Measurements from ENCODE around the gene PEX6.
"Not testable (repeated sequence)": the region's sequence is repeated elsewhere in the genome, so short reads cannot be mapped to it uniquely, and the experiment has no call there.

PEX6 gene

DNA sequence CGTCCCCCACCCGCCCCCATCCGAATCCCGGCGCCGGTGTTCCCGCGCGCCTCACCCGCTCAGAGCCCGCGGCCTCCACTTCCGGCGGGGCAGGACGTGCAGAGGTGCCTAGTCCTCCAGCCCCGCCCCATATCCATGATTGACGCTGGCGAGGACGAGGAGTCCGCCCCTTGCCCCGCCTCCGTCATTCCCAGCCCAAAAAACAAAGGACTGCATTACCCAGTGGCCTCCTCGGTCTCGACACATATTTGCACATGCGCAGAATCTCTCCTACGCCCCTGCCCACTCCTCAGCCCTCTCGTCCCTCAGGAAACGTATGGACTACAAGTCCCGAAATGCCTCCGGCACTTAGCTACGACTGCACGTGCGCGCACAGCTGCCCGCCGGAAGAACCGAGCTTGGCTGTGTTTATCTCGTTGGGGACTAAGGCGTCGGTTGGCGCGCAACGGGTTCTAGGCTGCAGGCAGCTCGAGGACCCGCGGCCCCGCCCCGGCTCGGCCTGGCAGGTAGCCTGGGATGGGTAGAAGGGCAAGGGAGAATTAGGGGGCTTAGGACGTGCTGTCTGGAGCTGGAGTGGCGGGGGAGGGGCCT, 35.0 kb upstream of the PEX6 start, which contains the start of the genes KLHDC3 and MEA1:
TSS of gene KLHDC3 (plus strand) at position 407 of the 591 bp plus-strand sequence. CDS start 2,944 bp downstream, outside the sequence.
TSS of gene MEA1 (minus strand) at position 104 of the 591 bp plus-strand sequence. CDS start 133 bp downstream, outside the sequence.
- Mint-ChIP-seq H3K4me3 (peak within 1 kb of the TSS; percentile 89), H3K27me3 (no peaks in the 10 kb centered on the region), H3K27ac (ENCODE audit: low read depth) (peak within 1 kb of the TSS; percentile 92), H3K4me1 (peaks cover 45% of the 10 kb centered on the region), H3K9me3 (no peaks in the 10 kb centered on the region), H3K36me3 (ENCODE audit: insufficient read depth) (peaks cover 12% of the 10 kb centered on the region)
- ATAC-seq (replicated peaks; ENCODE audit: extremely low read depth, poor library complexity, severe bottlenecking) (peak; percentile 98), DNase-seq (ENCODE audit: low spot score in 2 of 2) (peak; percentile 90 to 98)

DNA sequence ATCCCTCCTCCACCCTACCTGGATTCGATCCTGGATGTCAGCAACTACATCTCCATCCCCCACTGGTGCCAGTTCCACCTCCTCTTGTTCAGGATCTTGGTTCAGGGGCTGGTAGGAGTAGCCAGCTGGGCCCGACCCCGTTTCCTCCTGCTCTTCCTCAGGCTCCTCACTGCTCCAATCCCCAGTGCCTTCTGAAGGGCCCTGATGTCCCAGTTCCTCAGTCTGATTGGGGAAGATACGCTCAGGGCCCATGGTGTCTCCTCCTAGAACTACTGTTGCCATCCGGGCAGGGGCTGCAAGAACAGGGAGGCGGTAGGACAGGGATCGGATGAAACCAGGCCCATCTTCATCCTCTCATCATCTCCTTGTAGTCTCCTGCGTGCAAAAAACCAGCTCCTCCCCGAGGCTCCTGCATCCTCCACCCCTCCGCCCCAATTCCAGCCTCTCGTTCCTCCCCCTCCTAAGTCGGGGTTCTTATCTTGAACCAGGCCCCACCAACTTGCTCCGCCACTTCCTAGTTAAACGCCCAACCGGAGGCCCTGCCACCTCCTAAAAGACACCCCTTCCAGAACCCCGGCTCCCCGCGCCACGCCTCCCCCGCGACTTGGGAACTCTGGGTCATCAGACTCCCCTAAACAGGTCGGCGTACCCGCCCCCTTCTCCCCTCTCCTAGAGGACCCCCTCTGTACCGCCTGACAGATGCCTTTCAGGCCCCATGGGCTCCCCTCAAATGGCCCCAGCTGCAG, 34.3 kb upstream of the PEX6 start:
- peak; percentile 5 for ATAC-seq (replicated peaks; ENCODE audit: extremely low read depth, poor library complexity, severe bottlenecking)
- Mint-ChIP-seq H3K27me3 (no peaks in the 10 kb centered on the region), H3K36me3 (ENCODE audit: insufficient read depth) (peaks cover 12% of the 10 kb centered on the region), H3K27ac (ENCODE audit: low read depth) (peak overlapping the region; percentile 92), H3K9me3 (no peaks in the 10 kb centered on the region), H3K4me1 (peaks cover 45% of the 10 kb centered on the region), H3K4me3 (peak overlapping the region; percentile 89)
- no peak for DNase-seq (ENCODE audit: low spot score in 2 of 2)

DNA sequence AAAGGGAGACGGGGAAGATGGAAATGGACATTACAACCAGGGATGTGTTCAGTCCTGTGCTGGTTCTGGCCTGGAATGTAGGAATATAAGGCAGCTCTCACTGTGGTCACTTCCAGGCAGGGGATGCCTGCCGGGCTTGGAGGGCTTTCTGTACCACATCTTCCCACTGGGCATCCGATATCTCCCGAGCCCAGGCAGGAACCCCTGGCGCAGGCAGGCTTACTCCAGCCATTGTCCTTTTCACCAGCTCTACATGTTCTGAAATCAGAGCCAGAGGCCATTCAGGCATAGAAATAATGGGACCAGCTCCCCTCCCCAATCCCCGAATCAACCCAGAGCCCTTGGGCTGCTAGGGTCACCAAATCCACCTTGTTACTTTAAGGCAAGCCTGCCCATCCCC, 33.4 kb upstream of the PEX6 start:
- H3K36me3 Mint-ChIP-seq (ENCODE audit: insufficient read depth) = peaks cover 15% of the 10 kb centered on the region
- peaks cover 45% of the 10 kb centered on the region for H3K4me1 Mint-ChIP-seq

DNA sequence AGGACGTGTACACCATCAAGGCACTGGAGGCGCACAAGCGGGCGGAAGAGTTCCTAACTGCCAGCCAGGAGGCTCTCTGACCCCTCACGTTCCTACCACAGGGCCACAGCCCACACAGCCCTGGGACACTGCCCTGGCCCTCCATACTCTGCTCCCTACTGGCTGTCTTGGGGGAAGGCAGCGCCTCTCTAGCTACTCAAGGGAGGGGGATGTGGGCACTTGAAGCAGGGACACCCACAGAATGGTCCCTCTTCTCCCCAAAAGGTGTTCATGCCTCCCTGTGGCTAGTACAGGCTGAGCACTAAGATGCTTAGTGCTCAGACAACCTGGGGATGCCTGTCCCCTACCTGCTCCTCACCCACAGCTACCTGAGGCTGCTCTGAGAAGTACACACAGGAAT, 32.2 kb upstream of the PEX6 start:
- ATAC-seq (replicated peaks; ENCODE audit: extremely low read depth, poor library complexity, severe bottlenecking) (no peak), DNase-seq (ENCODE audit: low spot score in 2 of 2) (no peak)
- no peak overlapping the region for H3K4me3 Mint-ChIP-seq
- peaks cover 43% of the 10 kb centered on the region for H3K4me1 Mint-ChIP-seq
- H3K27me3 Mint-ChIP-seq = no peaks in the 10 kb centered on the region
- H3K27ac Mint-ChIP-seq (ENCODE audit: low read depth) = no peak overlapping the region
- H3K9me3 Mint-ChIP-seq = no peaks in the 10 kb centered on the region
- H3K36me3 Mint-ChIP-seq (ENCODE audit: insufficient read depth) = peaks cover 23% of the 10 kb centered on the region

More for the DNA sequence above, 33.4 kb upstream of the PEX6 start:
- H3K27ac Mint-ChIP-seq (ENCODE audit: low read depth) = peak overlapping the region; percentile 92
- ATAC-seq (replicated peaks; ENCODE audit: extremely low read depth, poor library complexity, severe bottlenecking) = no peak
- H3K27me3 Mint-ChIP-seq = no peaks in the 10 kb centered on the region
- H3K4me3 Mint-ChIP-seq = peak overlapping the region; percentile 89
- DNase-seq (ENCODE audit: low spot score in 2 of 2) = no peak
- H3K9me3 Mint-ChIP-seq = no peaks in the 10 kb centered on the region

DNA sequence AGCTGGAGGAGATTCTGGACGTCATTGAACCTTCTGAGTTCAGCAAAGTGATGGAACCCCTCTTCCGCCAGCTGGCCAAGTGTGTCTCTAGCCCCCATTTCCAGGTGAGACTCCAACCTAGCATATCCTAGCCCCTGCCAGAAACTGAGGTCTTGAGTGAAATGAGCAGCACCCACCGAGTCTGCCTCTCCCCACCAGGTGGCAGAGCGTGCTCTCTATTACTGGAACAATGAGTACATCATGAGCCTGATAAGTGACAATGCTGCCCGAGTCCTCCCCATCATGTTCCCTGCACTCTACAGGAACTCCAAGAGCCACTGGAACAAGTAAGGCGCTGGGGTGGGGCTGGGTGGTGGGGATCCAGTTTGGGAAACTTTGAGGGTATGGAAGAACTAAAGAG, 30.1 kb upstream of the PEX6 start:
- ATAC-seq (replicated peaks; ENCODE audit: extremely low read depth, poor library complexity, severe bottlenecking) = no peak
- Mint-ChIP-seq H3K4me3 (no peak overlapping the region), H3K27me3 (no peaks in the 10 kb centered on the region), H3K36me3 (ENCODE audit: insufficient read depth) (peaks cover 25% of the 10 kb centered on the region), H3K27ac (ENCODE audit: low read depth) (no peak overlapping the region), H3K4me1 (peaks cover 29% of the 10 kb centered on the region), H3K9me3 (no peaks in the 10 kb centered on the region)
- no peak for DNase-seq (ENCODE audit: low spot score in 2 of 2)

DNA sequence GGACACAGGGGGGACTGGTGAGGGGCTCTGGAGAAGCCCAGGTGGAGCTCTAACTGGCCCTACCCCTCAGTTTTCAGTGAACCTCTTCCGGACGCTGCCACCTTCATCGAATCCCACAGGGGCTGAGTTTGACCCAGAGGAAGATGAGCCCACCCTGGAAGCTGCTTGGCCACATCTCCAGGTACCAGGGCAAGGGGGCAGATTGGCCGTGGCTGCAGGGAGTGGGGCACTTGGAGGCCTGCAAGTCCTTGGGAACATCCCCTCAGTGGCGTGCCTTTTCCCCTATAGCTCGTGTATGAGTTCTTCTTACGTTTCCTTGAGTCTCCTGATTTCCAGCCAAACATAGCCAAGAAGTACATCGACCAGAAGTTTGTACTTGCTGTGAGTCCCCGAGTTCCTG, 28.1 kb upstream of the PEX6 start:
- Mint-ChIP-seq H3K9me3 (no peaks in the 10 kb centered on the region), H3K27me3 (no peaks in the 10 kb centered on the region), H3K4me3 (no peak overlapping the region), H3K4me1 (peaks cover 9% of the 10 kb centered on the region), H3K27ac (ENCODE audit: low read depth) (no peak overlapping the region), H3K36me3 (ENCODE audit: insufficient read depth) (peaks cover 25% of the 10 kb centered on the region)
- no peak for ATAC-seq (replicated peaks; ENCODE audit: extremely low read depth, poor library complexity, severe bottlenecking)
- no peak for DNase-seq (ENCODE audit: low spot score in 2 of 2)

DNA sequence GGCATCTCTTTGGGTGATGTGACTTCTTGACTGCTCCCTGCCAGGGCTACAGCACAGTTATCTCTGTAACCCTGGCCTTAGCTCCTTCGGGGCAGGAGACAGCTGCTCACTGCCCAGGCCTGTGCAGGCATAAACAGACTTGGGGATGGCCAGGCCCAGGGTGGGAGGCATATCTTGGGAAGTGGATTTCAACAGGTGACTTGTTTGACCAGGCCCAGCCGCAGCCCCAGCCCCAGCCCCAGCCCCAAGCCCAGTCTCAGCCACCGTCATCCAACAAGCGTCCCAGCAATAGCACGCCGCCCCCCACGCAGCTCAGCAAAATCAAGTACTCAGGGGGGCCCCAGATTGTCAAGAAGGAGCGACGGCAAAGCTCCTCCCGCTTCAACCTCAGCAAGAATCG, 27.3 kb upstream of the PEX6 start:
- DNase-seq (ENCODE audit: low spot score in 2 of 2) (no peak), ATAC-seq (replicated peaks; ENCODE audit: extremely low read depth, poor library complexity, severe bottlenecking) (no peak)
- no peaks in the 10 kb centered on the region for H3K27me3 Mint-ChIP-seq
- peak overlapping the region; percentile 67 for H3K27ac Mint-ChIP-seq (ENCODE audit: low read depth)
- peaks cover 24% of the 10 kb centered on the region for H3K36me3 Mint-ChIP-seq (ENCODE audit: insufficient read depth)
- no peak overlapping the region for H3K4me3 Mint-ChIP-seq
- peaks cover under 1% of the 10 kb centered on the region for H3K4me1 Mint-ChIP-seq
- H3K9me3 Mint-ChIP-seq = no peaks in the 10 kb centered on the region

DNA sequence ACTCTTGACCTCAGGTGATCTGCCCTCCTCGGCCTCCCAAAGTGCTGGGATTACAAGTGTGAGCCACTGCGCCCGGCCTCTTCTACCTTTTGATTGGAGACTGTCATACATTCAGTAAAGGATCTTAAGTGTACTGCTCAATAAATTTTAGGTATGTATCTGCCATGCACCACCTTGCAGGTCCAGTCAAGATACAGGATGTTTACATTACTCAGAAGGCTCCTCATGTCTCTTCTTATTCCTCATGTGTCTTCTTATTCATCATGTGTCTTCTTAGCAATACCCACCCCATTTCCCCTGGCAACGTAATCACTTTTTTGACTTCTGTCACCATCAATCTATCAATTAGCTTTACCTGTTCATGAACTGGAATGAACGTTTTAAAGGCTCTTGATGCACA, 26.9 kb upstream of the PEX6 start:
- no peak for ATAC-seq (replicated peaks; ENCODE audit: extremely low read depth, poor library complexity, severe bottlenecking)
- peak overlapping the region; percentile 67 for H3K27ac Mint-ChIP-seq (ENCODE audit: low read depth)
- no peaks in the 10 kb centered on the region for H3K27me3 Mint-ChIP-seq
- no peak overlapping the region for H3K4me3 Mint-ChIP-seq
- H3K36me3 Mint-ChIP-seq (ENCODE audit: insufficient read depth) = peaks cover 24% of the 10 kb centered on the region
- H3K9me3 Mint-ChIP-seq = no peaks in the 10 kb centered on the region
- H3K4me1 Mint-ChIP-seq = peaks cover under 1% of the 10 kb centered on the region
- DNase-seq (ENCODE audit: low spot score in 2 of 2) = no peak

DNA sequence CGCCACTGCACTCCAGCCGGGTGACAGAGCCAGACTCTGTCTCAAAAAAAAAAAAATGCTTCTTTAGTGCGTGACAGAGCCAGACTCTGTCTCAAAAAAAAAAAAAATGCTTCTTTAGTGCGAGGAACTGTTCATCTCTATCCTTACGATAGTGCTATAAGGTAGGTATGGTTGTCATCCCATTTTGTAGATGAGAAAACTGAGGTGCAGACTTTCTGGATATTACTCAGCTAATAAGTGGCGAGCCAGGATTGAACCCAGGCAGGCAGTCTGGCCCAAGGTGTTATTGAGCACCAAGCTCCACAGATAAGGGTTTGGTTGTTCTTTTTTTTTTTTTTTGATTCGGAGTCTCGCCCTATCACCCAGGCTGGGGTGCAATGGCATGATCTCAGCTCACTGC, 22.9 kb upstream of the PEX6 start:
- no peak for DNase-seq (ENCODE audit: low spot score in 2 of 2)
- Mint-ChIP-seq H3K4me1 (peaks cover 4% of the 10 kb centered on the region), H3K9me3 (no peaks in the 10 kb centered on the region), H3K36me3 (ENCODE audit: insufficient read depth) (peaks cover 19% of the 10 kb centered on the region), H3K27ac (ENCODE audit: low read depth) (no peak overlapping the region), H3K4me3 (no peak overlapping the region), H3K27me3 (no peaks in the 10 kb centered on the region)
- no peak for ATAC-seq (replicated peaks; ENCODE audit: extremely low read depth, poor library complexity, severe bottlenecking)

DNA sequence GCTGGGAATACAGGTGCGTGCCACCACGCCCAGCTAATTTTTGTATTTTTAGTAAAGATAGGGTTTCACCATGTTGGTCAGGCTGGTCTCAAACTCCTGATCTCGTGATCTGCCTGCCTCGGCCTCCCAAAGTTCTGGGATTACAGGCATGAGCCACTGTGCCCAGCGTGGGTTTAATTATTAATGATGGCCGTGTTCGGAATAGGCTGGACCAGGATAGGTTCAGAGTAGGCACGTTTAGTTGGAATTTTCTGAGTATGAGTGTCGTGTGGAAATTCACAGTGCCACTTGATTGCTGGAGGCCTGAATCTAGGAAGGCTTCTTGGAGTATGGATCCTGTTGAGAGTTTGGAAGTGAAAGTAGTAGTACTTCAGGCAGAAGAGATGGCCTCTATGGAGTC, 19.2 kb upstream of the PEX6 start:
- ATAC-seq (replicated peaks; ENCODE audit: extremely low read depth, poor library complexity, severe bottlenecking); H3K27ac Mint-ChIP-seq (ENCODE audit: low read depth); H3K27me3 Mint-ChIP-seq; H3K9me3 Mint-ChIP-seq; H3K4me3 Mint-ChIP-seq; DNase-seq (ENCODE audit: low spot score in 2 of 2); H3K4me1 Mint-ChIP-seq: not testable (repeated sequence)
- H3K36me3 Mint-ChIP-seq (ENCODE audit: insufficient read depth) = peaks cover 18% of the 10 kb centered on the region

DNA sequence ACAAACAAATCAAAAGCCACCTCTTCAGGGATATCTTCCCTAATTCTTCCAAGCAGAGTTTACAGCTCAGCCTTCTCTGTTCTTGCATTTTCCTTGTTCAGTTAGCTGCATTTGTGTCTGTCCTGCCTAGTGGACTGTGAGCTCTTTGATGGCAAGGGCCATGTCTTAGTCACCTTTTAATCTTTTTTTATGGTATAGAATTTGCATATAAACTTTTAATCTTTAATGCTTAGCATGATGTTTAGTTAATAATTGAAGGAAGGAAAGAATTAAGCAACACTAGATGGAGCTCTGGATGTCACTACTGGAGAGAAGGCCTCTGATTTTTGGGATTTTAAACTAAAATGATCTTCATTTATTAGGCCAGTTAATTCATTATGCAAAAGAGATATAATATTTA, 17.5 kb upstream of the PEX6 start:
- H3K36me3 Mint-ChIP-seq (ENCODE audit: insufficient read depth) = peaks cover 12% of the 10 kb centered on the region
- ATAC-seq (replicated peaks; ENCODE audit: extremely low read depth, poor library complexity, severe bottlenecking) (no peak), DNase-seq (ENCODE audit: low spot score in 2 of 2) (no peak)
- no peaks in the 10 kb centered on the region for H3K9me3 Mint-ChIP-seq
- H3K4me3 Mint-ChIP-seq = no peak overlapping the region
- H3K27me3 Mint-ChIP-seq = no peaks in the 10 kb centered on the region
- peaks cover 9% of the 10 kb centered on the region for H3K4me1 Mint-ChIP-seq
- H3K27ac Mint-ChIP-seq (ENCODE audit: low read depth) = no peak overlapping the region

DNA sequence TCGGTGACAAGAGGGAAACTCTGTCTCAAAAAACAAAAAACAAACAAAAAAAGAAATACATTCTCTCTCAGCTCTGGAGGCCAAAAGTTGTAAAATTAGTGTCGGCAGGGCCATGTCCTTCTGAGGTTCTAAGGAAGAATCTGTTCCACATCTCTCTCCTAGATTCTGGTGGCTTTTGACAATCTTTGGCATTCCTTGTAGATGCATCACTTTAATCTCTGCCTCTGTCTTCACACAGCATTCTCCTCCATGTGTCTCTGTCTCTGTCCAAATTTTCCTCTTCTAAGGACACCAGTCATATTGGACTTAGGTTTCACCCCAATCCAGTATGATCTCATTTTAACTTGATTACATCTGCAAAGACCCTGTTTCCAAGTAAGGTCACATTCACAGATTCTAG, 14.5 kb upstream of the PEX6 start:
- Mint-ChIP-seq H3K36me3 (ENCODE audit: insufficient read depth) (peaks cover 15% of the 10 kb centered on the region), H3K27ac (ENCODE audit: low read depth) (no peak overlapping the region), H3K9me3 (no peaks in the 10 kb centered on the region), H3K4me3 (no peak overlapping the region), H3K27me3 (no peaks in the 10 kb centered on the region), H3K4me1 (peaks cover 24% of the 10 kb centered on the region)
- no peak for ATAC-seq (replicated peaks; ENCODE audit: extremely low read depth, poor library complexity, severe bottlenecking)
- no peak for DNase-seq (ENCODE audit: low spot score in 2 of 2)

DNA sequence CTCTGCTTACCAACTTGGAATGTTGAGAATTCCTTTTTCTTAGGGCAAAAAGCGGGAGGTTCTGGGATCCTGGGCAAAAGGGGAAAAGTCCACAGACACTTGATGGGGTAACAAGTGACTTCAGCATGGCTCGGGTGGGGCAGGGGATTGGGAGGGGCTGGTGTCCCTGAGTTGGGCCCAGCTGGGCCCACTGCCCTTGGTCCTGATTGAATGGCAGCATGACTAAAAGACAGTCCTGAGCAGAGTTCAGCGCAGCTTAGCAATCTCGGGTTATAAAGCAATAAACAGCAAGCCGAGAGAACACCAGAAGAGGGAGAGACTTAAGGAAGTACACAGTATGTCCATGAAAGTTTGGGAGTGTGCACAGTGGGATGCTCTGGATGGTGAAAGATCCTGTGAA, 10.9 kb upstream of the PEX6 start:
- DNase-seq (ENCODE audit: low spot score in 2 of 2) (no peak), ATAC-seq (replicated peaks; ENCODE audit: extremely low read depth, poor library complexity, severe bottlenecking) (no peak)
- Mint-ChIP-seq H3K27ac (ENCODE audit: low read depth) (peak overlapping the region; percentile 35), H3K9me3 (no peaks in the 10 kb centered on the region), H3K36me3 (ENCODE audit: insufficient read depth) (peaks cover 14% of the 10 kb centered on the region), H3K27me3 (no peaks in the 10 kb centered on the region), H3K4me1 (peaks cover 55% of the 10 kb centered on the region), H3K4me3 (no peak overlapping the region)

Data from central memory CD8-positive, alpha-beta T cell (primary cell).